HepG2 (cell line): ENCODE data around the gene MEX3D. TPM values are rescaled to one million over a fixed set of nuclear protein-coding genes. Genes with fewer than 3 reads are reported as not detected.

ENCODE experiments used
- ATAC-seq: fragments of 200-7000 bp; cut with Tn5 transposase; 3 replicates; pipeline ENCODE4 v1.9.1; 2020; ENCODE audit warnings: mild to moderate bottlenecking, moderate library complexity
- BruUV-seq: library from RNA; stranded (reverse); fragments of 400-500 nt; replicated peaks from 2 replicates; lab custom pipeline; 2021; lab: Mats Ljungman, UMichigan
- CTCF ChIA-PET: fragments of 300-600 bp; formaldehyde crosslinking; extraction: SDS; loops from one replicate; lab custom pipeline; 2021; ENCODE audit warnings: low total read pairs, inconsistent platforms, low intra/inter-chr PET ratio; lab: Yijun Ruan, JAX
- POLR2A ChIA-PET: fragments of 350-600 bp; sonication (Branson Sonifier 250); formaldehyde crosslinking; loops from one replicate; lab custom pipeline; 2020; ENCODE audit warnings: antibody characterized with exemption, inconsistent platforms; lab: Yijun Ruan, JAX
- DNase-seq: peaks from one replicate; pipeline ENCODE4 v3.0.0-alpha.2; 2015; ENCODE audit warnings: low spot score
- FAIRE-seq: peaks from 3 replicates; lab custom pipeline; 2011; peaks lifted over from hg19 to GRCh38; lab: Jason Lieb, UNC
- H2AFZ ChIP-seq: one replicate; pipeline ENCODE4 v1.6.1; 2011; ENCODE audit warnings: low read length, inconsistent platforms
- H3K27ac ChIP-seq: fragments of 300-600 bp; 3 replicates; pipeline ENCODE4 v1.8.0; 2011; ENCODE audit warnings: mixed run types, mild to moderate bottlenecking, mixed read lengths, low read length, inconsistent platforms; ENCODE audit not compliant: insufficient read depth; ENCODE audit errors: extremely low read length
- H3K27me3 ChIP-seq, 2 experiments: fragments of 200-600 bp in 1 of 2; 2 replicates in 1 of 2; 3 replicates in 1 of 2; pipeline versions ENCODE4 v1.6.0 to v1.8.0; 2011; ENCODE audit warnings: low read length in 2 of 2, mild to moderate bottlenecking in 2 of 2, moderate library complexity in 2 of 2, inconsistent platforms in 1 of 2; ENCODE audit not compliant: insufficient read depth in 2 of 2, control insufficient read depth in 1 of 2
- H3K36me3 ChIP-seq, 2 experiments: fragments of 200-600 bp in 1 of 2; replicated peaks in 1 of 2; 2 replicates in 1 of 2; 3 replicates in 1 of 2; pipeline versions ENCODE4 v1.5.1 to v1.8.0; 2011; ENCODE audit warnings: low read length in 2 of 2, inconsistent platforms in 1 of 2; ENCODE audit not compliant: insufficient read depth in 2 of 2, control insufficient read depth in 1 of 2
- H3K4me1 ChIP-seq: 2 replicates; pipeline ENCODE4 v1.5.1; 2012; ENCODE audit warnings: low read length, inconsistent platforms; ENCODE audit not compliant: insufficient read depth
- H3K4me2 ChIP-seq: 2 replicates; pipeline ENCODE4 v1.6.0; 2011; ENCODE audit warnings: low read depth, low read length, inconsistent platforms
- H3K4me3 ChIP-seq, 3 experiments: fragments of 200-600 bp in 1 of 3; sonication (generic), shearing (Covaris generic) in 1 of 3; replicated peaks in 1 of 3; 2 replicates each; pipeline ENCODE4 v1.5.1; 2011 to 2016; ENCODE audit warnings: low read length in 3 of 3, inconsistent platforms in 2 of 3, low read depth in 2 of 3, mild to moderate bottlenecking in 2 of 3, control low read depth in 1 of 3, mixed read lengths in 1 of 3; ENCODE audit not compliant: insufficient read depth in 1 of 3
- H3K79me2 ChIP-seq: one replicate; pipeline ENCODE4 v1.6.1; 2011; ENCODE audit warnings: low read length, inconsistent platforms; ENCODE audit not compliant: insufficient read depth
- H3K9ac ChIP-seq: 2 replicates; pipeline ENCODE4 v1.6.0; 2011; ENCODE audit warnings: mild to moderate bottlenecking, low read depth, low read length, inconsistent platforms; ENCODE audit not compliant: insufficient read depth
- H3K9me3 ChIP-seq: 2 replicates; pipeline ENCODE4 v1.5.1; 2012; ENCODE audit warnings: mild to moderate bottlenecking, low read length
- H4K20me1 ChIP-seq: 2 replicates; pipeline ENCODE4 v1.6.0; 2011; ENCODE audit warnings: inconsistent platforms, mild to moderate bottlenecking, low read length, moderate library complexity; ENCODE audit not compliant: insufficient read depth
- ADNP ChIP-seq: sonication (generic); formaldehyde crosslinking; IDR thresholded peaks from 2 replicates; pipeline ENCODE4 v1.4.0; 2020; ENCODE audit warnings: missing genetic modification reagents
- ARNT2 ChIP-seq: sonication (generic); formaldehyde crosslinking; IDR thresholded peaks from 2 replicates; pipeline ENCODE4 v1.8.0; 2022; ENCODE audit warnings: mild to moderate bottlenecking, low read depth, missing genetic modification reagents, moderate library complexity
- ATF7 ChIP-seq, 2 experiments: fragments of 450-650 bp in 1 of 2; sonication (generic) in 1 of 2; formaldehyde crosslinking in 1 of 2; IDR thresholded peaks; 2 replicates each; pipeline versions ENCODE4 v1.4.0 to v1.6.1; 2016 to 2020; ENCODE audit warnings: antibody characterized with exemption in 1 of 2, mild to moderate bottlenecking in 1 of 2, missing genetic modification reagents in 1 of 2
- HDAC2 ChIP-seq: sonication (generic); formaldehyde crosslinking; IDR thresholded peaks from 2 replicates; pipeline ENCODE4 v1.4.0; 2020; ENCODE audit warnings: missing genetic modification reagents
- HNRNPH1 ChIP-seq: fragments of 200-400 bp; formaldehyde crosslinking; optimal IDR thresholded peaks from 2 replicates; pipeline ENCODE3; 2017; ENCODE audit warnings: mild to moderate bottlenecking, low read depth, low read length
- KMT2B ChIP-seq: IDR thresholded peaks from 2 replicates; pipeline ENCODE4 v1.6.1; 2016; ENCODE audit warnings: missing genetic modification reagents, missing compliant biosample characterization
- RBM39 ChIP-seq: fragments of 200-400 bp; formaldehyde crosslinking; IDR thresholded peaks from one replicate; pipeline ENCODE4 v1.6.1; 2018; ENCODE audit warnings: antibody characterized with exemption, mild to moderate bottlenecking, low read depth, low read length; ENCODE audit not compliant: poor library complexity, severe bottlenecking
- RNF219 ChIP-seq: sonication (generic); formaldehyde crosslinking; IDR thresholded peaks from 2 replicates; pipeline ENCODE4 v1.5.0; 2020; ENCODE audit warnings: mild to moderate bottlenecking, missing genetic modification reagents
- SMYD3 ChIP-seq: sonication (generic); formaldehyde crosslinking; IDR thresholded peaks from 2 replicates; pipeline ENCODE4 v1.8.1; 2023; ENCODE audit warnings: mild to moderate bottlenecking, missing genetic modification reagents
- TBL1XR1 ChIP-seq: fragments of 150-350 bp; IDR thresholded peaks from 2 replicates; pipeline ENCODE4 v1.6.1; 2014; ENCODE audit warnings: borderline replicate concordance, low read length; ENCODE audit not compliant: partially characterized antibody
- YY1 ChIP-seq: IDR thresholded peaks from 2 replicates; pipeline ENCODE4 v1.6.1; 2011; ENCODE audit warnings: low read length, low read depth, moderate library complexity, mild to moderate bottlenecking; ENCODE audit not compliant: insufficient read depth, insufficient replicate concordance
- ZBTB10 ChIP-seq: sonication (generic); formaldehyde crosslinking; IDR thresholded peaks from 2 replicates; pipeline ENCODE4 v1.4.0; 2020; ENCODE audit warnings: missing genetic modification reagents, borderline replicate concordance
- ZNF331 ChIP-seq: sonication (generic); formaldehyde crosslinking; IDR thresholded peaks from 2 replicates; pipeline ENCODE4 v1.4.0; 2020; ENCODE audit warnings: missing genetic modification reagents
- ZSCAN12 ChIP-seq: sonication (generic); formaldehyde crosslinking; IDR thresholded peaks from 2 replicates; pipeline ENCODE4 v1.9.0; 2021; ENCODE audit warnings: mild to moderate bottlenecking, missing genetic modification reagents
- WGBS: methylation state at CpG from one replicate; pipeline ENCODE4 v1.1.6; 2017; ENCODE audit warnings: low lambda C conversion rate; 5-methylcytosine and 5-hydroxymethylcytosine counted together
- in situ Hi-C: cut with HindIII; loops from 2 replicates; pipeline ENCODE4 v1.10.0; 2017; ENCODE audit warnings: low pct_unique_long_range_greater_than_20kb; ENCODE audit not compliant: extremely low pct_ligation_motif_present
- intact Hi-C: fragments of 100-400 bp; cut with micrococcal nuclease; formaldehyde crosslinking; loops from one replicate; pipeline ENCODE4 v1.10.0; 2022; ENCODE audit not compliant: unreplicated experiment
- polyA plus RNA-seq, 8 experiments: library from polyadenylated mRNA; depleted of rRNA in 3 of 8; stranded (reverse) in 7 of 8; unstranded in 1 of 8; fragments of >200 nt; fragmentation: Illumina TruSeq in 4 of 8; extraction: Trizol in 4 of 8; gene quantifications; 2 replicates each; pipeline versions ENCODE4 v1.2.1 to v1.2.3, GENCODE V29; 2011 to 2016; ENCODE audit warnings: low read depth in 4 of 8, missing spikeins in 1 of 8, mixed read lengths in 1 of 8; ENCODE audit not compliant: insufficient read depth in 1 of 8
- total RNA-seq, 5 experiments: library from RNA; depleted of rRNA; stranded (reverse); fragments of >200 nt; fragmentation: Illumina TruSeq; extraction: Trizol; gene quantifications; 2 replicates each; pipeline ENCODE4 v1.2.3, GENCODE V29; 2016; ENCODE audit warnings: low read depth in 1 of 5
- TF ChIP-seq, protein P1 (sequence below): sonication (generic); formaldehyde crosslinking; IDR thresholded peaks from 2 replicates; pipeline ENCODE4 v1.9.0; 2021; ENCODE audit warnings: missing genetic modification reagents, borderline replicate concordance
- TF ChIP-seq, protein P2 (sequence below): IDR thresholded peaks from 2 replicates; pipeline ENCODE4 v1.6.1; 2018; ENCODE audit warnings: missing genetic modification reagents

Gene MEX3D
- total and polyA plus RNA-seq, 2 of the 13 experiments (the other 11 are each of a cell fraction or from before 2014, with no cell fraction given): 3.6 to 17.1 TPM

DNA sequence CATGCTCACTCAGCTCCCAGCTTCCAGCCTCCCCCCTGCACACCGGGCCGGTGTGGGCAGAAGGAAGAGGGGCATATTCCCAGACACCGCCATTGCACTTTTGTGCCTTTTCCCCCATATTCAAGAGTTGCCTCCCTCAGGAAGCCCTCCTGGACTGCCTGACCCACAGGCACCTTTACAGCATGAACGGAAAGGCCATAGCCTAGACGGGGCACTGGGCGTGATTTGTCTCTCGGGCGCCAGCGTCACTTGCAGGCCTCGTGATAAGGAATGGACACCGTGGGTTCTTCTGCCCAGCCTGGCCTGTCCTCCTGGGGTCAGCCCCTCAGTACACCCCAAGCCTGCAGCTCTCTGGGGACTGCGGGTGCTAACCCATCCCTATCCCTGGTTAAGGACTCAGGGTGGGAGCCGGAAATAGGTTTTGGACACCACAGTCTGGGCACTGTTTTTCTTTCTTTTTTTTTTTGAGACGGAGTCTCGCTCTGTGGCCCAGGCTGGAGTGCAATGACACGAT lies 38.1 kb upstream of the MEX3D start:
- H3K4me3 ChIP-seq: peak overlapping the region; percentile 46 to 100 (median 97)
- DNase-seq (no peak), ATAC-seq (peak; percentile 38), FAIRE-seq (no peak)
- 16% methylated on average over 9 of the region's 16 CpGs for WGBS
- no peaks in the 10 kb centered on the region; a peak in 1 of 5 replicates for H3K27me3 ChIP-seq
- peaks cover 2 to 3% of the 10 kb centered on the region in 2 experiments; a peak in 3 of 5 replicates for H3K36me3 ChIP-seq
- no peaks in the 10 kb centered on the region for H3K9me3 ChIP-seq
- H4K20me1 ChIP-seq: peaks cover 3% of the 10 kb centered on the region; the same call in 1 of the 2 replicates
- CTCF ChIA-PET: interaction anchor here (1.6 kb wide), 1 partner anchor 161 kb away, joined by 4 read pairs; no protein-coding TSS in a partner anchor
- BruUV-seq: no TSS peak
- POLR2A ChIA-PET: interaction anchor here (1.4 to 2.2 kb wide), 7 partner anchors 13 to 220 kb away, joined by 4 to 24 read pairs (median 5); partner anchors contain the start of gene MBD3
- peaks cover 34% of the 10 kb centered on the region for H3K79me2 ChIP-seq
- intact Hi-C loops: loop anchor here (5.0 kb wide), 1 partner anchor 46 kb away; the partner anchor contains the start of gene TCF3
- peak overlapping the region; percentile 94 for H3K4me2 ChIP-seq
- in situ Hi-C loops: no loop called here
- H3K4me1 ChIP-seq: peaks cover 33% of the 10 kb centered on the region
- H2AFZ ChIP-seq: no peak overlapping the region
- H3K27ac ChIP-seq: peak overlapping the region; percentile 99
- H3K9ac ChIP-seq: peak overlapping the region; percentile 86
- TF ChIP-seq RNF219: no peak
- no peak for TF ChIP-seq ZSCAN12
- TF ChIP-seq, protein P1, sequence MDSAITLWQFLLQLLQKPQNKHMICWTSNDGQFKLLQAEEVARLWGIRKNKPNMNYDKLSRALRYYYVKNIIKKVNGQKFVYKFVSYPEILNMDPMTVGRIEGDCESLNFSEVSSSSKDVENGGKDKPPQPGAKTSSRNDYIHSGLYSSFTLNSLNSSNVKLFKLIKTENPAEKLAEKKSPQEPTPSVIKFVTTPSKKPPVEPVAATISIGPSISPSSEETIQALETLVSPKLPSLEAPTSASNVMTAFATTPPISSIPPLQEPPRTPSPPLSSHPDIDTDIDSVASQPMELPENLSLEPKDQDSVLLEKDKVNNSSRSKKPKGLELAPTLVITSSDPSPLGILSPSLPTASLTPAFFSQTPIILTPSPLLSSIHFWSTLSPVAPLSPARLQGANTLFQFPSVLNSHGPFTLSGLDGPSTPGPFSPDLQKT: no peak
- peak; percentile 65; the same call in 1 of the 2 replicates for TF ChIP-seq ADNP (CRISPR knock-in tag)
- no peak for TF ChIP-seq ZBTB10
- TF ChIP-seq ATF7 (IDR thresholded peaks at IDR 0.05): no peak
- no peak for TF ChIP-seq ATF7 (CRISPR knock-in tag; IDR thresholded peaks at IDR 0.05)
- TF ChIP-seq SMYD3 (CRISPR knock-in tag): no peak
- TF ChIP-seq, protein P2, sequence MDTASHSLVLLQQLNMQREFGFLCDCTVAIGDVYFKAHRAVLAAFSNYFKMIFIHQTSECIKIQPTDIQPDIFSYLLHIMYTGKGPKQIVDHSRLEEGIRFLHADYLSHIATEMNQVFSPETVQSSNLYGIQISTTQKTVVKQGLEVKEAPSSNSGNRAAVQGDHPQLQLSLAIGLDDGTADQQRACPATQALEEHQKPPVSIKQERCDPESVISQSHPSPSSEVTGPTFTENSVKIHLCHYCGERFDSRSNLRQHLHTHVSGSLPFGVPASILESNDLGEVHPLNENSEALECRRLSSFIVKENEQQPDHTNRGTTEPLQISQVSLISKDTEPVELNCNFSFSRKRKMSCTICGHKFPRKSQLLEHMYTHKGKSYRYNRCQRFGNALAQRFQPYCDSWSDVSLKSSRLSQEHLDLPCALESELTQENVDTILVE (CRISPR knock-in tag): peak; percentile 33; the same call in 1 of the 2 replicates
- TF ChIP-seq KMT2B (CRISPR knock-in tag): 0 out of 2 replicates have a peak, but pooled peaks have one; percentile 17
- peak; percentile 8; the same call in 1 of the 2 replicates for TF ChIP-seq ZNF331
- TF ChIP-seq ARNT2 (CRISPR knock-in tag): no peak
- no peak for TF ChIP-seq HNRNPH1
- peak; percentile 65; the same call in 1 of the 2 replicates for TF ChIP-seq HDAC2
- peak; percentile 77 for TF ChIP-seq RBM39
- TF ChIP-seq YY1: peak; percentile 25
- no peak for TF ChIP-seq TBL1XR1
